ENCODE results near the gene ZNF560.

The ZNF560 gene

GRCh38 chr19:9528757-9529336, 30.4 kb upstream of the ZNF560 start:
- no peak for TF ChIP-seq CTCF (IDR thresholded peaks at IDR 0.05)
- TF ChIP-seq ZFX (IDR thresholded peaks at IDR 0.05; ENCODE audit: borderline replicate concordance) = no peak
- H3K27ac ChIP-seq = no peak overlapping the region

- TF ChIP-seq CTCF (IDR thresholded peaks at IDR 0.05) = no peak
- TF ChIP-seq ZFX (IDR thresholded peaks at IDR 0.05; ENCODE audit: borderline replicate concordance) = no peak
These were observed 25.6 kb upstream of the ZNF560 start for GRCh38 chr19:9523885-9524474.

GRCh38 chr19:9507285-9507684, 8.9 kb upstream of the ZNF560 start:
- TF ChIP-seq ZFX (IDR thresholded peaks at IDR 0.05; ENCODE audit: borderline replicate concordance) (no peak), CTCF (IDR thresholded peaks at IDR 0.05) (no peak)
- no peak overlapping the region for H3K27ac ChIP-seq

More at GRCh38 chr19:9523885-9524474, 25.6 kb upstream of the ZNF560 start:
- no peak overlapping the region for H3K27ac ChIP-seq

- no peak overlapping the region for H3K27ac ChIP-seq
- no peak for TF ChIP-seq ZFX (IDR thresholded peaks at IDR 0.05; ENCODE audit: borderline replicate concordance)
- TF ChIP-seq CTCF (IDR thresholded peaks at IDR 0.05) = no peak
These were observed 2.4 kb upstream of the ZNF560 start for GRCh38 chr19:9500796-9501195.

GRCh38 chr19:9494096-9494495, 4.3 kb downstream of the ZNF560 start:
- TF ChIP-seq CTCF (IDR thresholded peaks at IDR 0.05) = no peak
- TF ChIP-seq ZFX (IDR thresholded peaks at IDR 0.05; ENCODE audit: borderline replicate concordance) = no peak
- no peak overlapping the region for H3K27ac ChIP-seq

- TF ChIP-seq ZFX (IDR thresholded peaks at IDR 0.05; ENCODE audit: borderline replicate concordance) (no peak), CTCF (IDR thresholded peaks at IDR 0.05) (no peak)
- no peak overlapping the region for H3K27ac ChIP-seq
These were observed 11.4 kb downstream of the ZNF560 start for GRCh38 chr19:9487016-9487415.

- TF ChIP-seq ZFX (IDR thresholded peaks at IDR 0.05; ENCODE audit: borderline replicate concordance) (no peak), CTCF (IDR thresholded peaks at IDR 0.05) (no peak)
- H3K27ac ChIP-seq = no peak overlapping the region
These were observed 13.3 kb downstream of the ZNF560 start for GRCh38 chr19:9485140-9485539.
